Natural killer cell (primary cell): ENCODE data around the gene NRP1. TPM values are rescaled to one million over a fixed set of nuclear protein-coding genes. Genes with fewer than 3 reads are reported as not detected.

ENCODE experiments used
- ATAC-seq, 3 donors: fragments of 150-1000 bp in 2 of 3; fragments of 200-7000 bp in 1 of 3; cut with Tn5 transposase; 1 replicate in 1 of 3; 2 replicates in 2 of 3; pipeline ENCODE4 v1.10.0; 2021; ENCODE audit warnings: mild to moderate bottlenecking in 2 of 3, moderate library complexity in 2 of 3
- DNase-seq, 2 donors: peaks; one replicate each; pipeline versions ENCODE4 v3.0.0 to v3.0.0-alpha.2; 2013 to 2021; ENCODE audit warnings: mixed read lengths in 1 of 2
- H3K27ac ChIP-seq: one replicate; pipeline ENCODE4 v1.5.1; 2013; ENCODE audit warnings: mild to moderate bottlenecking, low read length
- H3K27me3 ChIP-seq: one replicate; pipeline ENCODE4 v1.6.1; 2013; ENCODE audit warnings: low read length; ENCODE audit not compliant: control insufficient read depth, insufficient read depth
- H3K36me3 ChIP-seq: one replicate; pipeline ENCODE4 v1.6.1; 2013; ENCODE audit warnings: low read length; ENCODE audit not compliant: control insufficient read depth, insufficient read depth
- H3K4me1 ChIP-seq: one replicate; pipeline ENCODE4 v1.6.1; 2013; ENCODE audit warnings: low read length; ENCODE audit not compliant: control insufficient read depth, insufficient read depth
- H3K4me3 ChIP-seq: one replicate; pipeline ENCODE4 v1.5.1; 2013; ENCODE audit warnings: low read length
- H3K9me3 ChIP-seq: one replicate; pipeline ENCODE4 v1.6.1; 2013; ENCODE audit warnings: low read length; ENCODE audit not compliant: control insufficient read depth, insufficient read depth
- H3K27ac Mint-ChIP-seq, 2 donors: one replicate each; pipeline ENCODE4 v1.8.0; 2022; ENCODE audit warnings: mild to moderate bottlenecking in 2 of 2, mixed read lengths in 2 of 2, moderate library complexity in 1 of 2
- H3K27me3 Mint-ChIP-seq, 2 donors: one replicate each; pipeline ENCODE4 v1.8.0; 2022; ENCODE audit warnings: low read depth in 2 of 2, mixed read lengths in 2 of 2
- H3K36me3 Mint-ChIP-seq: one replicate; pipeline ENCODE4 v1.8.0; 2022; ENCODE audit warnings: mixed read lengths
- H3K4me1 Mint-ChIP-seq, 2 donors: one replicate each; pipeline ENCODE4 v1.8.0; 2022; ENCODE audit warnings: mixed read lengths in 2 of 2
- H3K4me3 Mint-ChIP-seq: one replicate; pipeline ENCODE4 v1.8.0; 2022; ENCODE audit warnings: mild to moderate bottlenecking, moderate library complexity, mixed read lengths
- H3K9me3 Mint-ChIP-seq, 2 donors: one replicate each; pipeline ENCODE4 v1.8.0; 2022; ENCODE audit warnings: mixed read lengths in 2 of 2
- WGBS: methylation state at CpG from one replicate; pipeline ENCODE4 v1.1.7; 2013; ENCODE audit warnings: missing lambda C conversion rate; ENCODE audit not compliant: insufficient coverage; 5-methylcytosine and 5-hydroxymethylcytosine counted together
- intact Hi-C: fragments of 100-400 bp; cut with micrococcal nuclease; formaldehyde crosslinking; loops from one replicate; pipeline ENCODE4 v1.14.2; 2022
- total RNA-seq, 4 donors: library from RNA; stranded (reverse); fragments of 120-200 nt in 1 of 4; gene quantifications; one replicate each; pipeline versions ENCODE4 v1.2.3 to v1.2.4, GENCODE V29; 2013 to 2022
- TF ChIP-seq, protein P1 (sequence below): fragments of 200-600 bp; IDR thresholded peaks from one replicate; pipeline ENCODE4 v1.8.0; 2022; ENCODE audit warnings: antibody characterized with exemption

NRP1 gene
- total RNA-seq, 3 donors from 2014 or later (not counting 1 experiment from before 2014, with no cell fraction given), result 0.16 to 1.5 TPM; not detected in 1

DNA sequence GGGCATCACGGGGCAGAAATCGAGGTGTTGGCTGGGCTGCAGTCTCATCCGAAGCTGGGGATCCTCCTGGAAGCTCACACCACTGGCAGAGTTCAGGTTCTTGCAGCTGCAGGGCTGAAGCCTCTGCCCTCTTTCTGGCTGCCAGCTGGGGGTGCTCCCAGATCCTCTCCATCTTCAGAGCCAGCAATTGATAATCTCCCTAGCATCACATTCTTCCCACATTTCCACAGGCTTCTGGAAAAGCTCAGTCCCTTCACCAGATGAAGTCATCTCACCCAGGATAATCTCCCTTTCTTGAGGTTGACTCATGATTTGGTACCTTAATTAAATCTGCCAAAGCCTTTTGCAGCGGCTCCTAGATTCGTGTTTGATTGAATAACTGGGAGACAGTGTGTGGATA is 55.2 kb downstream of the NRP1 start:
- 86% methylated on average over 5 of the region's 5 CpGs for WGBS

GRCh38 chr10:33278198-33278597 is 56.3 kb downstream of the NRP1 start:
- DNase-seq (no peak), ATAC-seq (no peak)
- peaks cover 4% of the 10 kb centered on the region for H3K27me3 ChIP-seq
- no peaks in the 10 kb centered on the region for H3K9me3 ChIP-seq
- Mint-ChIP-seq H3K4me1 (no peaks in the 10 kb centered on the region), H3K36me3 (no peaks in the 10 kb centered on the region), H3K4me3 (no peak overlapping the region), H3K27ac (no peak overlapping the region), H3K27me3 (peaks cover 17 to 39% of the 10 kb centered on the region in 2 donors), H3K9me3 (no peaks in the 10 kb centered on the region)
- H3K4me3 ChIP-seq, result no peak overlapping the region
- no peaks in the 10 kb centered on the region for H3K4me1 ChIP-seq
- intact Hi-C loops, result no loop called here
- H3K36me3 ChIP-seq, result no peaks in the 10 kb centered on the region
- TF ChIP-seq, protein P1, sequence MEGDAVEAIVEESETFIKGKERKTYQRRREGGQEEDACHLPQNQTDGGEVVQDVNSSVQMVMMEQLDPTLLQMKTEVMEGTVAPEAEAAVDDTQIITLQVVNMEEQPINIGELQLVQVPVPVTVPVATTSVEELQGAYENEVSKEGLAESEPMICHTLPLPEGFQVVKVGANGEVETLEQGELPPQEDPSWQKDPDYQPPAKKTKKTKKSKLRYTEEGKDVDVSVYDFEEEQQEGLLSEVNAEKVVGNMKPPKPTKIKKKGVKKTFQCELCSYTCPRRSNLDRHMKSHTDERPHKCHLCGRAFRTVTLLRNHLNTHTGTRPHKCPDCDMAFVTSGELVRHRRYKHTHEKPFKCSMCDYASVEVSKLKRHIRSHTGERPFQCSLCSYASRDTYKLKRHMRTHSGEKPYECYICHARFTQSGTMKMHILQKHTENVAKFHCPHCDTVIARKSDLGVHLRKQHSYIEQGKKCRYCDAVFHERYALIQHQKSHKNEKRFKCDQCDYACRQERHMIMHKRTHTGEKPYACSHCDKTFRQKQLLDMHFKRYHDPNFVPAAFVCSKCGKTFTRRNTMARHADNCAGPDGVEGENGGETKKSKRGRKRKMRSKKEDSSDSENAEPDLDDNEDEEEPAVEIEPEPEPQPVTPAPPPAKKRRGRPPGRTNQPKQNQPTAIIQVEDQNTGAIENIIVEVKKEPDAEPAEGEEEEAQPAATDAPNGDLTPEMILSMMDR, result no peak
- no peak overlapping the region for H3K27ac ChIP-seq
- WGBS, result 73% methylated on average over 3 of the region's 3 CpGs

More for the DNA sequence above, 55.2 kb downstream of the NRP1 start:
- peaks cover 11 to 44% of the 10 kb centered on the region in 2 donors for H3K27me3 Mint-ChIP-seq
- TF ChIP-seq, protein P1, result no peak
- no peak overlapping the region for H3K27ac Mint-ChIP-seq
- Histone ChIP-seq H3K36me3 (no peaks in the 10 kb centered on the region), H3K27ac (no peak overlapping the region), H3K9me3 (no peaks in the 10 kb centered on the region), H3K27me3 (peaks cover 2% of the 10 kb centered on the region), H3K4me1 (no peaks in the 10 kb centered on the region), H3K4me3 (no peak overlapping the region)
- ATAC-seq (no peak), DNase-seq (no peak)
- H3K36me3 Mint-ChIP-seq, result no peaks in the 10 kb centered on the region
- no peaks in the 10 kb centered on the region for H3K9me3 Mint-ChIP-seq
- intact Hi-C loops, result no loop called here
- H3K4me1 Mint-ChIP-seq, result no peaks in the 10 kb centered on the region
- no peak overlapping the region for H3K4me3 Mint-ChIP-seq

- intact Hi-C loops, result no loop called here
- Histone ChIP-seq H3K36me3 (no peaks in the 10 kb centered on the region), H3K27ac (no peak overlapping the region), H3K27me3 (peaks cover 4% of the 10 kb centered on the region), H3K4me1 (no peaks in the 10 kb centered on the region), H3K4me3 (no peak overlapping the region), H3K9me3 (no peaks in the 10 kb centered on the region)
- Mint-ChIP-seq H3K9me3 (no peaks in the 10 kb centered on the region), H3K27me3 (peaks cover 19 to 43% of the 10 kb centered on the region in 2 donors), H3K27ac (no peak overlapping the region), H3K4me1 (no peaks in the 10 kb centered on the region), H3K4me3 (no peak overlapping the region), H3K36me3 (no peaks in the 10 kb centered on the region)
- TF ChIP-seq, protein P1, result no peak
- DNase-seq (no peak), ATAC-seq (no peak)
- 87% methylated on average over 6 of the region's 6 CpGs for WGBS
These were observed 57.3 kb downstream of the NRP1 start for GRCh38 chr10:33277135-33277536.

- Mint-ChIP-seq H3K27me3 (peaks cover 22 to 45% of the 10 kb centered on the region in 2 donors), H3K4me3 (no peak overlapping the region), H3K36me3 (no peaks in the 10 kb centered on the region), H3K27ac (no peak overlapping the region), H3K4me1 (no peaks in the 10 kb centered on the region), H3K9me3 (no peaks in the 10 kb centered on the region)
- DNase-seq (no peak), ATAC-seq (no peak)
- peaks cover 4% of the 10 kb centered on the region for H3K27me3 ChIP-seq
- H3K27ac ChIP-seq, result no peak overlapping the region
- intact Hi-C loops, result no loop called here
- TF ChIP-seq, protein P1, result no peak
- H3K36me3 ChIP-seq, result no peaks in the 10 kb centered on the region
- no peak overlapping the region for H3K4me3 ChIP-seq
- no peaks in the 10 kb centered on the region for H3K9me3 ChIP-seq
- no peaks in the 10 kb centered on the region for H3K4me1 ChIP-seq
- 90% methylated on average over 2 of the region's 4 CpGs for WGBS
These were observed 58.1 kb downstream of the NRP1 start for GRCh38 chr10:33276282-33276923.
